HepG2 (cell line): ENCODE measurements around the gene TUBGCP6.

ENCODE experiments used
- PHF21A ChIP-seq: sonication (generic); formaldehyde crosslinking; IDR thresholded peaks from 2 replicates; pipeline ENCODE4 v1.5.0; 2020; ENCODE audit warnings: mild to moderate bottlenecking, missing genetic modification reagents
- RBM22 ChIP-seq: fragments of 200-400 bp; formaldehyde crosslinking; optimal IDR thresholded peaks from 2 replicates; pipeline ENCODE3; 2017; ENCODE audit warnings: mild to moderate bottlenecking, low read length, moderate library complexity
- ZIK1 ChIP-seq: sonication (generic); formaldehyde crosslinking; IDR thresholded peaks from 2 replicates; pipeline ENCODE4 v1.5.0; 2020; ENCODE audit warnings: mild to moderate bottlenecking, low read depth, missing genetic modification reagents, borderline replicate concordance
- TF ChIP-seq, protein P1 (sequence below): sonication (generic); formaldehyde crosslinking; IDR thresholded peaks from 2 replicates; pipeline ENCODE4 v1.5.1; 2020; ENCODE audit warnings: mild to moderate bottlenecking, missing genetic modification reagents, borderline replicate concordance

DNA sequence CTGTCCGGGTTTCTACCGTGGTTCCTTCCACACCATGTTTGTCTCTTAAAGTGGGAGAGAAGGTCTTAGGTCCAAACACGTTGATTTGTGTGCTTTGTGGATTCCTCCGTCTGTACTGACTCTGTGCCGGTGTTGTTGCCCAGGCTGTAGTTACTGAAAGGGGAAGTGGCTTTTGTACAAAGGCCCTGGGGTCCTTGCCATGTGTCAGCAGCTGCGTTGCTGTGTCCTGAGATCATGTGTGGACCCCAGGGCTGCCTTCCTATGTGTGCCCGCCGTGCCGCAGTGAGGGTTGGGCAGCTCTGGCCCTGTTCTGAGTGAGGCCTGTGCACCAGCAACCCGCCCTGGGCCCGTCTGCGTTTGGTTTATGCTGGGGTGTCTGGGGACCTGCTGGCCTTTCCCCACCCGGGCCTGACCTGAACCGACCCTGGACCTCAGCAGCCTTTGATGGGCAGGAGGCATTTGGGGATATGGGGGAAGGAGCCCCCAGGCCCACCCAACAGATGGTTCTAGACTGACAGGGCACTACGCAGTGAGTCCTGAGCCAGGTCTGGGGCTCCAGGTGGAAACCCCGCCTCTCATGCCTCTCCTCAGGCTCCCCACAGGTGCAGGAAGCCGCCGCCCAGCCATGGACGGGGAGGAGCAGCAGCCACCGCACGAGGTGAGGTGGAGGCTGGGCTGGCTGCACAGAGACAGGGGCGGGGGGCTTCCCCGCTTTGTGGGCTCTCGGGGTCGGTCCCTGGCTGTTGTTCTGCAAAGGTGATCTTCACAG is 52.2 kb downstream of the TUBGCP6 start:
- TF ChIP-seq, protein P1, sequence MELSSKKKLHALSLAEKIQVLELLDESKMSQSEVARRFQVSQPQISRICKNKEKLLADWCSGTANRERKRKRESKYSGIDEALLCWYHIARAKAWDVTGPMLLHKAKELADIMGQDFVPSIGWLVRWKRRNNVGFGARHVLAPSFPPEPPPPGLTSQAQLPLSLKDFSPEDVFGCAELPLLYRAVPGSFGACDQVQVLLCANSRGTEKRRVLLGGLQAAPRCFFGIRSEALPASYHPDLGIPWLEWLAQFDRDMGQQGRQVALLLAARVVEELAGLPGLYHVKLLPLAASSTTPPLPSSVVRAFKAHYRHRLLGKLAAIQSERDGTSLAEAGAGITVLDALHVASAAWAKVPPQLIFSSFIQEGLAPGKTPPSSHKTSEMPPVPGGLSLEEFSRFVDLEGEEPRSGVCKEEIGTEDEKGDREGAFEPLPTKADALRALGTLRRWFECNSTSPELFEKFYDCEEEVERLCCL (CRISPR knock-in tag) = no peak
- no peak for TF ChIP-seq ZIK1
- TF ChIP-seq RBM22 = no peak
- no peak for TF ChIP-seq PHF21A (CRISPR knock-in tag)
